GM11168 (cell line): ENCODE results near the gene NAP1L1.

Experiments
- in situ Hi-C: fragments of 300-500 bp; cut with MboI; formaldehyde crosslinking; loops from one replicate; pipeline ENCODE4 v1.12.0; 2022; ENCODE audit warnings: low sequenced_read_pairs; ENCODE audit not compliant: unreplicated experiment

The NAP1L1 gene

DNA sequence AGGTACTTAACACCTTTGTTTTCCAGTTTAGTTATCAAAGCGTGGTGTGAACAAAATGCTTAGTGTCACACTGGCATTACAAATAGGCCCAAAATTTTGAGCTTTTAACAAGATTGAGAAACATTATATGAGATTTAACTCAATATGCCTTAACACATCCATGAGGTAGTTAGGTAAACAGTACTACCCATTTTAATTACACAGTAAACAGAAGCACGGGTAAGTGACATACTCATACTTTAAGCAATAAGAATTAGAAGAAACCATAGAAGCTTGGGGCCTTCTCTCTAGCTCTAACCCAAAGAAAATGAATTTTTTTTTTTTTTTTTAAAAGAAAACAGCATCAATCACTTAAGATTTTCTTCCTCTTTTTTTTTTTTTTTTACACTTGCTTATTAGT, 37.4 kb downstream of the NAP1L1 start:
- in situ Hi-C loops, result no loop called here

DNA sequence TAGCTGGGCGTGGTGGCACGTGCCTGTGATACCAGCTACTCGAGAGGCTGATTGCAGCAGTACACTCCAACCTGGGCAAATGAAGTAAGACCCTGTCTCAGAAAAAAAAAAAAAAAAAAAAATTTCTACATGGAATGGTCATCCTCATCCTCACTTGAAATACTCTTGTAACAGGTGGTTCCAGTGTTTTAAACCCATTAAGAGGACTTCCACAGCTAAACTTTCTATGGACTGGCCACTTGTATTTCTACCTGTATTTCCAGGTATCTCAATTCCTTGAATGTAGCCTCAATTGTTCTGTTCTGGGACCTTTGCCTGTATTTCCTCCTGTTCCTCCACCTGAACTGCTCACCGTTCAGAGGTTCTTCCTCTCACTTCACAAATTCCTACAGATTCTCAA, 41.1 kb downstream of the NAP1L1 start:
- in situ Hi-C loops, result no loop called here

- in situ Hi-C loops, result no loop called here
These were observed 42.3 kb downstream of the NAP1L1 start for GRCh38 chr12:76042147-76042546.

- in situ Hi-C loops, result no loop called here
These were observed 43.1 kb downstream of the NAP1L1 start for GRCh38 chr12:76041406-76041805.

DNA sequence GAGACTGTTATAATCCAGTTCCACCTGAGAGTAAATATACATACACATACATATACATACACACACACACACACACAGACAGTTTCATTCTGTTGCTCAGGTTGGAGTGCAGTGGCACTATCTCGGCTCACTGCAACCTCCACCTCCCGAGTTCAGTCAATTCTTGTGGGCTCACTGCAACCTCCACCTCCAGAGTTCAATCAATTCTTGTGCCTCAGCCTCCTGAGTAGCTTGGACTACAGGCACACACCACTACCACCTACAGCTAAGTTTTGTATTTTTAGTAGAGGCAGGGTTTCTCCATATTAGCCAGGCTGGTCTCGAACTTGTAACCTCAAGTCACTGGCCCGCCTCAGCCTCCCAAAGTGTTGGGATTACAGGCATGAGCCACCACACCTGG, 44.0 kb downstream of the NAP1L1 start:
- in situ Hi-C loops, result no loop called here

DNA sequence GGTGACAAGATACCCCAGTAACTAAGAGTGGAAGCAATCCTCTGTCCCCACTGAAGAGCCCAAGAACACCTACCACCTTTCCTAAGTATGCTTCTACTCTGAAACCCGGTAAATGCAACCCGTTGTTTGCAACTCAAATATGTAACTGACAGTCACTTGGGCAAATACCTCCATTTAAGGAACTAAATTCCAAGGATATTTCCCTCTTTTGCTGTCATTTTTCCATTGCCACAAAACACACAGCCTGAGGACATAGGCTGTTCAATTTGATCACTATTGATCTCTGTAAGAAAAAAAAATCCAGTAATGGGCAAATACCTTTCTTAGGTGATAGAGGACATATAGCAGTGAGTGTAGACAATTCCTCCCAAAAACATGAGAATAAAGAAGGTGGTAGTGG, 46.3 kb downstream of the NAP1L1 start:
- in situ Hi-C loops, result no loop called here

- in situ Hi-C loops, result no loop called here
These were observed 47.1 kb downstream of the NAP1L1 start for GRCh38 chr12:76037130-76038103.

DNA sequence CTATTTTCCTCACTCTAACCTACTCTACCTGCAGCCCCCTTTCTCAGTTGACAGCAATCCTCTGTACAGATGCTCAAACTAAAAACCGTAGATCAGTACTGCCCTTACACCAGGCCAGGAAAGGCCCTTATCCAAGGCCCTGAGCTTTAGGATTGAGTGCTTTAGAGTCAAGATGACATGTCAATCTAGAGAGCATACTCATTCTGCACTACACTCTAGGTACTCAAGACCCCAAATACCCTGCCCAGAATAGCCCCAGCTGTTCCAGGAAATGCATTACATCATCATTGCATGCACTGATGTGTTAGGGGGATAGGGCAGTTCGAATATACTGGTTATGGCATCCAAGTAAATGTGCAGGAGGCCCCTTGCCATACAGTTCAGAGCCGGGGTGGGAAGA, 49.4 kb downstream of the NAP1L1 start:
- in situ Hi-C loops, result no loop called here

DNA sequence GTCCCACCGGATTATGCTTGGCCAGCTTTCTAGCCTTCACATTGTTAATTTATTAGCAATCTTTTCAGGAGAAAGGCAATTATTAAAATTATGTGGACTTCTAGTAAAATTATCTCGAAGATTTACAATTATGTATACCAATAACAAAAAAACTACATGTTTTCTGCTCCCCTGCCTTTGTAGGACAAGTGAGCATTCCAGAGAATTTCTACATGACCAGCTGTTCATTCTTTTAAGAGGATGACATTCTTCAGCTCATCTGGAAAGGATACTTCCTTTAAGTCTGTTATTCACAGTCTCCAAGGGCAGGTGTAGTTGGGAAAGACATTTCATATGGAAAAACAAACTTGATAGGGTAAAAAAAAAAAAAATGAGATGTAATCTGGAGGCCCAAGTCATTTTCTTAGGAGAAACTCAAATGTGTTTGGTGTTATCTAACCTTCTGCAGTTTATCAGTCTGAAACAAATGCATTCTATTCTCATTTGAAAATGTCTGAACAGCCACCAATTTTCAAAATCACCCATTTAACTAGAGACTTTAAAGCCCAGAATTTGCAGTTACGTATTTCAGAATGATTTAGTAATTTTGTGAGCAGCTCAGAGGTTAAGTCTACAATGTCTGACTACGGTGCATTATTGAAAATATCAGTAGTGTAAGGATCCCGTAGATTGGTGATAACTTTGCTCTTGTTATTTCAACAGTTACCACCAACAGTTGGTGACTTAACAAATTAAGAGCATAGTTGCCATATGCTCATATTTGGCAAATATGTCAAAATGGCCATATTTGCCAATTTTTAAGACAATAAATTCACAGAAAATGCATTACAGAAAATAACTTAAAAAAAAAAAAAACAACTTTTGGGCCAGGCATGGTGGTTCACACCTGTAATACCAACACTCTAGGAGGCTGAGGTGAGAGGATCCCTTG, 51.1 kb downstream of the NAP1L1 start:
- in situ Hi-C loops, result loop anchor here (5.0 kb wide), 1 partner anchor 506 kb away; no protein-coding TSS in a partner anchor

DNA sequence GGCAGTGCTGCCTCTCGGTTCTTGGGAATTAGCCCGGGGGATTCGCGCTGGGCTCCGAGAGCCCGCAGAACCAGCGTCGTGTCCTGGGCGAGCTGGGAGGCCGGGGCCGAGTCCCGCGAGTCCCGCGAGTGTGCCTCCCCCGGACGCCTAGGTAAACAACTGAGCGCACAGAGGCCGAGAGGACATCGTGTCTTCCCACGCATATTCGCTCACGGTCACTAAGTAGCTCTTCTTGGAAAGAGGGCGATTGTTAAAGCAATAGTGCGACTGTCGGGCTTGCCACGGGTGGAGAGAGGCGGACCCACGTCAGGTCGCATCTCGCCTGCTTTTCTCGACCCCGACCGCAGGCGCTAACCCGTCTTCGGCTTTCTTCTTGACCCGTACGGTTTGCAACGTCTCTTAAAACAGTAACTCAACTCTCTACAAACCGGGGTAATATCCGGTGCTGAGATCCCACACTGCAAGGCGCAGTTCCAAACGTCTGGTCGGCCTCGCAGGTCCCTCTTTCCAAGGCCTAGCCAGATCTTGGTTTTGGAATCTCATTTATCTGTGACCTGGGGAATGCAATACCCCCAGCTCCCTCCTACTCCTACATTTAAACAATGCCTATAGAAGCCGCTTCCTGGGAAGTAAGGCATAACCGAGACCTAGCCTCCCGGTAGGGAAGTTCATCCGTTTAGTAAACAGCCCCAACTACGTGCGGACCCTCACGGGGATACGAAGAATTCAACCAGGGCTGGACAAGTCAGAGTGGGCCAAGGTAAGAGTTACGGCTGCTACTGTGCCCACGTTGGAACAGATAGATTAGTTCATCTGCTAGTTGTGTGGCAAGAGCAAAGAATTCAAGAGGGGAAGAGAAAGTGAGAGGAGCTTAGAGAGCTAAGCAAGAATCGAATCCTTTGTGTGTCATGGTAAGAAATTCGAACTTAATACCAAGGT, 52.2 kb downstream of the NAP1L1 start:
- in situ Hi-C loops, result loop anchor here (5.0 kb wide), 1 partner anchor 505 kb away; no protein-coding TSS in a partner anchor

DNA sequence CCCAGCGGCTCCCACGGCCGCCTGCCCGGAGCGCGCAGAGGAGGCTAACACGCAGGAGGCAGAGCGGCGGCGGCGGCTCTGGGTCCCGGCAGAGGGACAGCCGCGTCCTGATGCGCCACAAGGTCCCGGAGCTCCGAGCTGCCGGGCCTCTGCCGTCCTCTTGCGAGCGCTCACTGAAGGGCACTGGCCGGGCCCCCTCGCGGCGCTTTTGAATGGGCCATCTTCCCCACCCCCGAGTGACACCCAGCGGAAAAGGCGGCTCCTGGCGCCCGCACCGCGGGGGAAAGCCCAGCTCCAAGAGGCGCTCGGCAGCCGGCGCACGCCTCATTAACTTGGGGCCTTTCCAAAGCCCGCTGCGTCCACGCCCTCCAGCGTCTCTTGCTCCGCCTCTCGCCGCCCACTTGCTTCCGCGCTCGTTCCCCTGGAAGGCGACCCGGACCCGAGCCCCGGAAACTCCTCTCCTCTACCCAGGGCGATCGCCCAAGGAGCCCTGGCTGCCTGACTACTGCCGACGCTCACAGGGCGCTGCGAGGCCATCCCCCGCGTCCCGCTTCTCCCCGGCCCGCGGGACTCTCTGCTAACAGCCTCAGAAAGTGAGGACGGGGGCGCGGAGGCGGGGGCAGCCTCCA, 53.0 kb downstream of the NAP1L1 start, which contains the start of gene PHLDA1:
Gene PHLDA1 (minus strand): TSS at position 363 of the 629 bp plus-strand sequence.
- in situ Hi-C loops, result loop anchor here (5.0 kb wide), 1 partner anchor 504 kb away; no protein-coding TSS in a partner anchor

- in situ Hi-C loops, result loop anchor here (5.0 kb wide), 1 partner anchor 504 kb away; no protein-coding TSS in a partner anchor
These were observed 53.4 kb downstream of the NAP1L1 start for GRCh38 chr12:76031081-76031413.

GRCh38 chr12:76030341-76031080, 54.0 kb downstream of the NAP1L1 start:
- in situ Hi-C loops, result loop anchor here (5.0 kb wide), 1 partner anchor 503 kb away; no protein-coding TSS in a partner anchor

DNA sequence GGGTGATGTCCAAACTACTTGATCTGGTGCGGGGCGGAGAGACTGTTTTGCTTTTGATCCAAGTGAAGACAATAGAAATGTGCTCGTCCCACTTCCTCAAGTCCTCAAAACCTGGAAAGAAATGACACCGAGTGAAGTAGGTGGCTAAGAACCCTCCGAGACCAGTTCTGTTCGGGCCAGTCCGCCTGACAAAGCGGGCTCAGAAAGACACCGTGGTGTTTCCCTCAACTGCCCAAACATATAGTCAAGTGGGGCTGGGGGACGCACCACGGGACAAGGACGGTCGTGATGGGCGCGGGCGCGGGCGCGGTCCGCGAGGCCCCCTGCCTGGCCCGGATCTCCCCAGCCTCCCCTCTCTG, 54.5 kb downstream of the NAP1L1 start:
- in situ Hi-C loops, result loop anchor here (5.0 kb wide), 1 partner anchor 503 kb away; no protein-coding TSS in a partner anchor

GRCh38 chr12:76028571-76029277, 55.8 kb downstream of the NAP1L1 start:
- in situ Hi-C loops, result no loop called here

DNA sequence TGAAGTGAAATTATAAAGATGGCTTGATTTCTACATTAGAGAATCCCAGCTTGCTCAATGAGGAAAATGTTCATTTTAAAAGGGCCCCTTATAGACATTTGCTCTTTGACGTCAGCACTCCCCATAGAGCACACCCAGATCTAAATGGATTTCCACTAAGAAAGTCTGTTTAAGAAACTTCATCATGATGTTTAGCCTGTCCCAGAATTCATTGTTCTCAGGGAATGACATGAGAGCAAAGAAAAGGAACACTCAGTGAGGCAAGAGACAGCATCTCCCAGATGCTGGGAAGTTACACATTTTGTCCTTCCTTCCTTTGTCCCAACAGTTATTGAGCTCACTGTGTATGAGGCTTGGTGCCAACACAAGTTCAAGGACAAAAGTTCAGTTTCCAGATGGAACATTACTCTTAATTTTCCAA, 57.8 kb downstream of the NAP1L1 start:
- in situ Hi-C loops, result no loop called here

- in situ Hi-C loops, result no loop called here
These were observed 58.6 kb downstream of the NAP1L1 start for GRCh38 chr12:76025601-76026575.
